Calu3 (cell line): ENCODE data around the gene SCN1B. TPM values are rescaled to one million over a fixed set of nuclear protein-coding genes. Genes with fewer than 3 reads are reported as not detected.

ENCODE experiments used
- BruUV-seq: library from RNA; stranded (reverse); fragments of 400-500 nt; replicated peaks from 2 replicates; lab custom pipeline; 2021; lab: Mats Ljungman, UMichigan
- CTCF ChIA-PET: fragments of 300-600 bp; sonication (Branson Sonifier 250); formaldehyde crosslinking; loops from one replicate; lab custom pipeline; 2022; ENCODE audit warnings: antibody characterized with exemption; lab: Charles Lee
- DNase-seq: peaks from one replicate; pipeline ENCODE4 v3.0.0; 2022
- H3K27ac Mint-ChIP-seq: one replicate; pipeline ENCODE4 v1.8.0; 2022; ENCODE audit warnings: mixed read lengths; ENCODE audit not compliant: unreplicated experiment
- H3K27me3 Mint-ChIP-seq: one replicate; pipeline ENCODE4 v1.8.0; 2022; ENCODE audit warnings: mixed read lengths; ENCODE audit not compliant: unreplicated experiment
- H3K36me3 Mint-ChIP-seq: one replicate; pipeline ENCODE4 v1.8.0; 2022; ENCODE audit warnings: mild to moderate bottlenecking, moderate library complexity, mixed read lengths; ENCODE audit not compliant: insufficient read depth, unreplicated experiment
- H3K4me1 Mint-ChIP-seq: one replicate; pipeline ENCODE4 v1.8.0; 2022; ENCODE audit warnings: mild to moderate bottlenecking, low read depth, mixed read lengths; ENCODE audit not compliant: unreplicated experiment
- H3K4me3 Mint-ChIP-seq: one replicate; pipeline ENCODE4 v1.8.0; 2022; ENCODE audit warnings: mild to moderate bottlenecking, low read depth, moderate library complexity, mixed read lengths; ENCODE audit not compliant: unreplicated experiment
- H3K9me3 Mint-ChIP-seq: one replicate; pipeline ENCODE4 v1.8.0; 2022; ENCODE audit warnings: low read depth, mixed read lengths; ENCODE audit not compliant: unreplicated experiment
- intact Hi-C: fragments of 100-400 bp; cut with micrococcal nuclease; formaldehyde crosslinking; loops from one replicate; pipeline ENCODE4 v1.10.0; 2022; ENCODE audit not compliant: unreplicated experiment
- total RNA-seq: library from RNA; stranded (reverse); gene quantifications from 2 replicates; pipeline ENCODE4 v1.2.3, GENCODE V29; 2022
- TF ChIP-seq, protein P1 (sequence below): fragments of 200-600 bp; IDR thresholded peaks from one replicate; pipeline ENCODE4 v1.8.0; 2022; ENCODE audit warnings: antibody characterized with exemption; ENCODE audit not compliant: unreplicated experiment

Gene SCN1B
- total RNA-seq, 1 experiment from 2014 or later, result 1.4 TPM

DNA sequence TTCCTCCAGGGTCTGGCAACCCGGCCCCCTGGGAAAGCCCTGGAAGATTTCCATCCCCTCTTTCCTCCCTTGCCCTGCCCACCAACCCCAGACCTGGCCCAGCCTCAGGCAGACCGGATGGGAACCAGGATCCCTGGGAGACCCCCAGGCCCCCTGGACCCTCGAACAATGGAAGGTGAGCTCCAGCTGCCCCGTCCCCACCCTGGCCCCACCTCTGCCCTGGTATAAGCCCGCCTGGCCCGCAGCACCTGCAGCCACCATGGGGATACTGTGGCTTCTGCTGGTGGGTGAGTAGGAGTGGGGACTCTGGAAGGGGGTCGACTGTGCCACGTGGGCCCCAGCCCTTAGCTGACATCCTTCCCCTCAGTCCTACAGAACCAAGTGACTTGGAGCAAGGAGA, 43.7 kb downstream of the SCN1B start:
- Mint-ChIP-seq H3K4me1 (peaks cover 7% of the 10 kb centered on the region), H3K4me3 (no peak overlapping the region), H3K36me3 (no peaks in the 10 kb centered on the region), H3K9me3 (no peaks in the 10 kb centered on the region), H3K27ac (no peak overlapping the region), H3K27me3 (peaks cover 24% of the 10 kb centered on the region)
- TF ChIP-seq, protein P1, sequence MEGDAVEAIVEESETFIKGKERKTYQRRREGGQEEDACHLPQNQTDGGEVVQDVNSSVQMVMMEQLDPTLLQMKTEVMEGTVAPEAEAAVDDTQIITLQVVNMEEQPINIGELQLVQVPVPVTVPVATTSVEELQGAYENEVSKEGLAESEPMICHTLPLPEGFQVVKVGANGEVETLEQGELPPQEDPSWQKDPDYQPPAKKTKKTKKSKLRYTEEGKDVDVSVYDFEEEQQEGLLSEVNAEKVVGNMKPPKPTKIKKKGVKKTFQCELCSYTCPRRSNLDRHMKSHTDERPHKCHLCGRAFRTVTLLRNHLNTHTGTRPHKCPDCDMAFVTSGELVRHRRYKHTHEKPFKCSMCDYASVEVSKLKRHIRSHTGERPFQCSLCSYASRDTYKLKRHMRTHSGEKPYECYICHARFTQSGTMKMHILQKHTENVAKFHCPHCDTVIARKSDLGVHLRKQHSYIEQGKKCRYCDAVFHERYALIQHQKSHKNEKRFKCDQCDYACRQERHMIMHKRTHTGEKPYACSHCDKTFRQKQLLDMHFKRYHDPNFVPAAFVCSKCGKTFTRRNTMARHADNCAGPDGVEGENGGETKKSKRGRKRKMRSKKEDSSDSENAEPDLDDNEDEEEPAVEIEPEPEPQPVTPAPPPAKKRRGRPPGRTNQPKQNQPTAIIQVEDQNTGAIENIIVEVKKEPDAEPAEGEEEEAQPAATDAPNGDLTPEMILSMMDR, result no peak
- CTCF ChIA-PET, result no interaction called here
- DNase-seq, result no peak
- no TSS peak for BruUV-seq
- intact Hi-C loops, result no loop called here

DNA sequence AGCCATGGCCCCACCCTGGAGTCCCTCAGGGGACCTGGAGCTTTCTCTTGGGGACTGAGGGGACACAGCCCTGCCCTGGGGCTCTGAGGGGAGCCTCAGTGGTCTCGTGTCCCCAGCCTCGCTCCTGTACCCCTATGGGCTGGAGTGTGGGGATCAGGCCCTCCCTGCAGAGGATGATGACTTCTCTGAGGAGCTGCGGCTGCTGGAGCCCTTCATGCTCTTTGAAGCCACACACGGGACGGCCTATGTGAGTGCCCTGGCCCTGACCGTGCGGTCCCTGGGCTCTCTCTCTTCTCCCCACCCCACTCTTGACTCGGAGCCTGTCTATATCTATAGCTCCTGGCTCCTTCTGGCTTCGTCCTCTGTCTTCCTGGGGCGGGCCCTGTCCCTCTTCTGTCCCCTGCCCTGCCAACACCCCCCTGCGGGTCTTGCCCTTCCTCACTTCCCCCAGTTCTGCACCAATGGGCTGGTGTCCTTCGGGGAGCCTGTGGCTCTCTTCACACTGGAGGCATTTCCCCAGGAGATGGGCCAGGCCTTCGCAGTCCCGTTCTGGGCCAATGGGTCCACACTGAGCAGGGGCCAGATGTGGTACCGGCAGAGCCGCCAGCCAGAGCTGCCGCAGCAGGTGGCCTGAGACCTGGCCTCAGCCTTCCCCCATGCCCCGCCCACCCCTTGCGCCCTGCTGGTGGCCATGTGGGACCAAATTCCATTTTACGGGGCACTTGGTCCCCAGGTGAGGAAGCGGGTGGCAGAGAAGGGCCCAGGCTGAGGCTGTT, 44.3 kb downstream of the SCN1B start:
- intact Hi-C loops, result no loop called here
- TF ChIP-seq, protein P1, result no peak
- peaks cover under 1% of the 10 kb centered on the region for H3K4me1 Mint-ChIP-seq
- BruUV-seq, result no TSS peak
- H3K9me3 Mint-ChIP-seq, result no peaks in the 10 kb centered on the region
- no peak for DNase-seq
- peaks cover 31% of the 10 kb centered on the region for H3K27me3 Mint-ChIP-seq
- H3K27ac Mint-ChIP-seq, result no peak overlapping the region
- H3K4me3 Mint-ChIP-seq, result no peak overlapping the region
- no peaks in the 10 kb centered on the region for H3K36me3 Mint-ChIP-seq
- CTCF ChIA-PET, result no interaction called here

DNA sequence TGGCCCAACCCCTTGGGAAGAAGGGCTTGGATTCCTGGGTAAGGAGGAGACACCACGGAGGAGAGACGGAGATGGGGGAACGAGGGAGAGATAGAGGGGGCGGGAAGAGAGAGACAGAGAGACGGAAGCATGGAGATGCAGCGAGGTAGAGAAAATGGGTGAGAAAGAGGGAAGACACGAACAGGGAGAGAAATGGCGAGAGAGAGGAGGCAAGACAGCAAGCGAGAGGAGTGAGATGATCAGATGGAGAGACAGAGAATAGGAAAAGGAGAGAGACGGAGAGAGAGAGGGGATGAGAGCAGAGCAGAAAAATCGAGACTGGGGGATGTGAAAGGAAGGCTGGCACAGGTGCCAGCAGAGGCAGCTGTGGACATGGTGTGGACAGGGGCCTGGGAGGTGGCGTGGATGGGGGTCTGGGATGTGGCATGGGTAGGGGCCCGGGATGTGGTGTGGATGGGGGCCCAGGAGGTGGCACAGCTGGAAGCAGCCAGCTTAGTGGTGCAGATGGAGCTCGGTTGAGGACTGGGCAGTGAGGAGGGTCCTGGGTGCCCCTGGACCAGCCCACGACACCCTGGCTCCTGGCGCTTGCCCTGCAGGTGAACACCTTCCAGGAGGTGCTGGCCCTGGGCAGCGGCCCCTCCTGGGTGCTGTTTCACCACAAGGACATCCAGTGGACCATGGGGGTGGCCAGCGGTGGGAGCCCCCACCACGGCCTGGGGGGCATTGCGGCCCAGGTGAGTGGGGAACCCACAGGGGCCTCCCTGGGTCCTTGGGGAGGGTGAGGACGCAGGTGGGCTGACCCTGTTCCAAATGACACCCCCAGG, 45.1 kb downstream of the SCN1B start:
- no peak overlapping the region for H3K4me3 Mint-ChIP-seq
- CTCF ChIA-PET, result no interaction called here

DNA sequence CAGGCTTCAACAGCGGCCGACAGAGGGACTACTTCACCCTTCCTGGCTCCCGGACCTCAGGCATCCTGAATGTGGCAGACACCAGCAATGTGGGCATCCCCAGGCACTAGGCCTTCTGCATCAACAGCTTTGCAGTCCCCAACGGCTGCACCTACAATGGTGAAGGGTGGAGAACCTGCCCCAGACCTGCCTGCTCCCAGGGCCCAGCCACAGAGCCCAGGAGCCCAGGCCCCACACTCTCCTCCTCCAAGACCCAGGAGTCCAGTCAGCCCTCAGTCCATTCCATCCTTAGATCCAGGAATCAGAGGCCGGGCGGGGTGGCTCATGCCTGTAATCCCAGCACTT, 45.7 kb downstream of the SCN1B start:
- Mint-ChIP-seq H3K36me3 (no peaks in the 10 kb centered on the region), H3K9me3 (no peaks in the 10 kb centered on the region), H3K27me3 (peaks cover 33% of the 10 kb centered on the region), H3K4me1 (no peaks in the 10 kb centered on the region), H3K4me3 (no peak overlapping the region), H3K27ac (no peak overlapping the region)
- no peak for DNase-seq
- no TSS peak for BruUV-seq
- TF ChIP-seq, protein P1, result no peak
- intact Hi-C loops, result no loop called here
- CTCF ChIA-PET, result no interaction called here

More for the DNA sequence above, 45.1 kb downstream of the SCN1B start:
- H3K9me3 Mint-ChIP-seq, result no peaks in the 10 kb centered on the region
- H3K27ac Mint-ChIP-seq, result no peak overlapping the region
- BruUV-seq, result no TSS peak
- TF ChIP-seq, protein P1, result no peak
- no peaks in the 10 kb centered on the region for H3K36me3 Mint-ChIP-seq
- intact Hi-C loops, result no loop called here
- H3K27me3 Mint-ChIP-seq, result peaks cover 33% of the 10 kb centered on the region
- no peak for DNase-seq
- H3K4me1 Mint-ChIP-seq, result no peaks in the 10 kb centered on the region
